Calu3 (cell line): ENCODE data around the gene CRLF1. TPM values are rescaled to one million over a fixed set of nuclear protein-coding genes. Genes with fewer than 3 reads are reported as not detected.
"Not testable (repeated sequence)": the region's sequence is repeated elsewhere in the genome, so short reads cannot be mapped to it uniquely, and the experiment has no call there.

ENCODE experiments used
- BruUV-seq: library from RNA; stranded (reverse); fragments of 400-500 nt; replicated peaks from 2 replicates; lab custom pipeline; 2021; lab: Mats Ljungman, UMichigan
- CTCF ChIA-PET: fragments of 300-600 bp; sonication (Branson Sonifier 250); formaldehyde crosslinking; loops from one replicate; lab custom pipeline; 2022; ENCODE audit warnings: antibody characterized with exemption; lab: Charles Lee
- DNase-seq: peaks from one replicate; pipeline ENCODE4 v3.0.0; 2022
- H3K27ac Mint-ChIP-seq: one replicate; pipeline ENCODE4 v1.8.0; 2022; ENCODE audit warnings: mixed read lengths; ENCODE audit not compliant: unreplicated experiment
- H3K27me3 Mint-ChIP-seq: one replicate; pipeline ENCODE4 v1.8.0; 2022; ENCODE audit warnings: mixed read lengths; ENCODE audit not compliant: unreplicated experiment
- H3K36me3 Mint-ChIP-seq: one replicate; pipeline ENCODE4 v1.8.0; 2022; ENCODE audit warnings: mild to moderate bottlenecking, moderate library complexity, mixed read lengths; ENCODE audit not compliant: insufficient read depth, unreplicated experiment
- H3K4me1 Mint-ChIP-seq: one replicate; pipeline ENCODE4 v1.8.0; 2022; ENCODE audit warnings: mild to moderate bottlenecking, low read depth, mixed read lengths; ENCODE audit not compliant: unreplicated experiment
- H3K4me3 Mint-ChIP-seq: one replicate; pipeline ENCODE4 v1.8.0; 2022; ENCODE audit warnings: mild to moderate bottlenecking, low read depth, moderate library complexity, mixed read lengths; ENCODE audit not compliant: unreplicated experiment
- H3K9me3 Mint-ChIP-seq: one replicate; pipeline ENCODE4 v1.8.0; 2022; ENCODE audit warnings: low read depth, mixed read lengths; ENCODE audit not compliant: unreplicated experiment
- CTCF ChIP-seq: fragments of 200-600 bp; IDR thresholded peaks from one replicate; pipeline ENCODE4 v1.8.0; 2022; ENCODE audit warnings: antibody characterized with exemption; ENCODE audit not compliant: unreplicated experiment
- intact Hi-C: fragments of 100-400 bp; cut with micrococcal nuclease; formaldehyde crosslinking; loops from one replicate; pipeline ENCODE4 v1.10.0; 2022; ENCODE audit not compliant: unreplicated experiment
- total RNA-seq: library from RNA; stranded (reverse); gene quantifications from 2 replicates; pipeline ENCODE4 v1.2.3, GENCODE V29; 2022

The CRLF1 gene
- total RNA-seq, 1 experiment from 2014 or later, result not detected

DNA sequence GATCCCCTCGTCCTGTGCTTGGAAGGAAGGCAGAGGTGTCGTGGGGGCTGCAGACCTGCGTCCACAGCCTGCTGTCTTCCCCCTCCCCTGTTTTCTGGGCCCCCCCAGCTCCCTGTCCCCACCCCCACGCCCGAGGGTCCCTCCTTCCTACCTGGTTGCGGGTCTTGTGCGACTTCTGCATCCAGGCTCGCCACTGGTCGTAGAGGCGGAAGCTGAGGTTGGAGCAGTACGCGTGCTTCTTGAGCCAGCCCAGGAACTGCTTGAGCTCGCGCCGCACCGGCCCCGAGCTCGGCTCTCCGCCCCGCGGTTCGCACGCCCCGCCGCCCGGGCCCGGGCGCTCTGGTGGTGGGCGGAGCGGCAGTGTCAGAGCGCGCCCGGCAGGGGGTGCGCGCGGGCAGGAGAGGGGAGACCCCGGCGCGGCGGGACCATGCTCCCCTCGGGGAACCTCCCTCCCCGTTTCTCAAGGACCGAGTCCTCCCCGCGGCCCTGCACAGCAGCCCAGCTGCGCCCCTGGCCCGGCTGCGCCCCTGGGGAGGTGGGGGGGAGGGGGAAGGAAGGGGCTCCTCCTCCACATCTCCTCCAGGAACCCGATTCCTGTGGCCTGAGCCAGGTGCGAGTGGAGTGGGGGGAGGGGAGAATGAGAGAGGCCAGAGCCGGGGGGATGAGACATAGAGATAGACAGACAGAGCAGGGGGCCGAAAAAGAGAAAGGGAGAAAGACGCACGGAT, 12.3 kb downstream of the CRLF1 start:
- intact Hi-C loops, result no loop called here
- BruUV-seq, result no TSS peak
- Mint-ChIP-seq H3K9me3 (no peaks in the 10 kb centered on the region), H3K4me1 (peaks cover 10% of the 10 kb centered on the region), H3K4me3 (peak overlapping the region; percentile 63), H3K27me3 (no peaks in the 10 kb centered on the region), H3K27ac (no peak overlapping the region), H3K36me3 (peaks cover 13% of the 10 kb centered on the region)
- peak; percentile 71 for DNase-seq
- TF ChIP-seq CTCF, result peak; percentile 67
- CTCF ChIA-PET, result interaction anchor here (0.7 to 1.0 kb wide), 3 partner anchors 25 to 279 kb away, joined by 4 read pairs; no protein-coding TSS in a partner anchor

- Mint-ChIP-seq H3K36me3 (peaks cover 20% of the 10 kb centered on the region), H3K4me1 (peaks cover 10% of the 10 kb centered on the region), H3K27me3 (no peaks in the 10 kb centered on the region), H3K4me3 (peak overlapping the region; percentile 63), H3K27ac (no peak overlapping the region), H3K9me3 (no peaks in the 10 kb centered on the region)
- intact Hi-C loops, result no loop called here
- DNase-seq, result no peak
- TF ChIP-seq CTCF, result no peak
- CTCF ChIA-PET, result interaction anchor here (0.7 to 1.0 kb wide), 2 partner anchors 253 to 280 kb away, joined by 4 read pairs; no protein-coding TSS in a partner anchor
- BruUV-seq, result no TSS peak
These were observed 13.1 kb downstream of the CRLF1 start for GRCh38 chr19:18593367-18594095.

DNA sequence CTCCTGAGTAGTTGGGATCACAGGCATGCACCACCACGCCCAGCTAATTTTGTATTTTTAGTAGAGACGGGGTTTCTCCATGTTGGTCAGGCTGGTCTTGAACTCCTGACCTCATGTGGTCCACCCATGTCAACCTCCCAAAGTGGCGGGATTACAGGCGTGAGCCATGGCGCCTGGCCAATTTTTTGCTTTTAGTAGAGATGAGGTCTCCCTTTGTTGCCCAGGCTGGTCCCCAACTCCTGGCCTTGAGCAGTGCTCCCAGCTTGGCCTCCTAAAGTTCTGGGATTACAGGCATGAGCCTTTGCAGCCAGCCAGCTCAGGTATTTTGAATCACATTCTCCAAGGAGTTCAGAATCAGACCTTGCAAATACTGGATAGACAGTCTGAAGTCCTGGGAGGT, 13.9 kb downstream of the CRLF1 start:
- BruUV-seq, H3K4me3 Mint-ChIP-seq, H3K4me1 Mint-ChIP-seq, intact Hi-C loops, H3K27me3 Mint-ChIP-seq, DNase-seq, H3K9me3 Mint-ChIP-seq, H3K27ac Mint-ChIP-seq: not testable (repeated sequence)
- H3K36me3 Mint-ChIP-seq, result peaks cover 20% of the 10 kb centered on the region
- CTCF ChIA-PET, result interaction anchor here (0.7 kb wide), 1 partner anchor 261 kb away, joined by 3 read pairs; no protein-coding TSS in a partner anchor

GRCh38 chr19:18591735-18592385, 14.7 kb downstream of the CRLF1 start:
- Mint-ChIP-seq H3K9me3 (no peaks in the 10 kb centered on the region), H3K27ac (no peak overlapping the region), H3K4me1 (peaks cover 10% of the 10 kb centered on the region), H3K27me3 (no peaks in the 10 kb centered on the region), H3K4me3 (no peak overlapping the region), H3K36me3 (peaks cover 20% of the 10 kb centered on the region)
- intact Hi-C loops, result no loop called here
- no peak for DNase-seq
- no TSS peak for BruUV-seq
- CTCF ChIA-PET, result no interaction called here
- TF ChIP-seq CTCF, result no peak
